ENCODE measurements around the gene HOXC10.

HOXC10 gene

GRCh38 chr12:54016478-54016964 is 31.6 kb downstream of the HOXC10 start:
- DNase-seq (ENCODE audit: low read depth in 2 of 2) = no peak

GRCh38 chr12:54017027-54017788 is 32.3 kb downstream of the HOXC10 start:
- no peak for DNase-seq (ENCODE audit: low read depth in 2 of 2)

DNA sequence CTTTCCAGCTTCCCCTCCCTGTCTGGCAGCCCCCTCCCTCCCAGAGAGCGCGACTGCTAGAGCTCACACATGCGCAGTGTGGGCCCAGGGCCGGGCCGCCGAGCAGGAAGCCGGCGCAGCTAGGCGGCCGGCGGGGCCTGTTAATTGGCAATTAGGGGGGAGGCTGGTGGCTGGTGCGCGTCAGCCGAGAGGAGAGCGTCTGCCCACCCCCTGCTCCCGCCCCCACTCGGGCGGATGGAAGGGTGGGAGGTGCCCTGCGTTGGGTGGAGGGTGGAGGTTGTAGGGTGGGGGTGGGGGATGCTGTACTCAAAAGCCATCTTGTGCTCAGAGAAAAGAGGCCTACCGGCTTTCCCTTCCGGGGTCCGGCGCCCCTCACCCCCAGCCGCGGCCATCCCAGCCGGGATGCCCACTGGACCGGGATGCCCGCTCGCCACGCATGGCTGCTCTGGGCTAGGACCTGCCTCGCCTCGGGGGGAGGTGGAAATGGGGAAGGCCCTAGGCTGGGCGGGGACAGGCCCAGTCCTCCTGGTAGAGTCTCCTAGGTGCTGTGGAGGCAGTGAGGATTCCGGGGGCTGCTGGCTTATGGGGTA is 33.0 kb downstream of the HOXC10 start:
- peak; percentile 62 to 64 for DNase-seq (ENCODE audit: low read depth in 2 of 2)

- no peak for DNase-seq (ENCODE audit: low read depth in 2 of 2)
These were observed 33.6 kb downstream of the HOXC10 start for GRCh38 chr12:54018468-54018984.

GRCh38 chr12:54019091-54019811 is 34.3 kb downstream of the HOXC10 start:
- DNase-seq (ENCODE audit: low read depth in 2 of 2) = no peak

DNA sequence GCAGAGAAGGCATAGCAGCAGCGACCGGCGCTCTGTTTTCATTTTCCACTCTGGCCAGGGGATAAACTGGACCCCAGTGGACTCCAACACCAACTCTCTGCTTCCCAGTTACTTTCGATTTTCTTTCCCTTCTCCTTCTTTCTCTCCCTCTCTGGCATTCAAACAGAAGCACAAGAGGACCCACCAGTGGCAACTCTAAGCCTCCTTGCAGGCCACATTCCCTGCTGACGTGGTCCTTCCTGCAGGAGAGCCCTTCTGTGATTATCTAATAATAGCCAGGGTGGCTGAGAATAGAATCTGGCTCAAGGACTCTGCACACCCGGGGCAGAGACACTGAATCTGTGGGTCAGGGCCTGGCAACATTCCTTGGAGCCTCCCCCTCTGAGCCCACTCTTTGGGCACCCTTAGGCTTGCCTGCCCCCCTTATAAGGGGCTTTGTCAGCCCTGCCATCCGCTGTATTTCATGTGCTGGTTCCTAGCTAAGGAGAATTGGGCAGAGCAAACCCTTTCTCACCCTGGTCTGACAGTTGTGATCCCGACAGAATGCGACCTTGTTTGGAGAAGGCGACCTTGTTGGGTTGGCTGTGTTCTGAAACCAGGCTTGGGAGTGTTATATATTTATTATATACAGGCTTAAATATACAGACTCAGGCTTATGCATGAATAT is 35.1 kb downstream of the HOXC10 start:
- no peak for DNase-seq (ENCODE audit: low read depth in 2 of 2)

DNA sequence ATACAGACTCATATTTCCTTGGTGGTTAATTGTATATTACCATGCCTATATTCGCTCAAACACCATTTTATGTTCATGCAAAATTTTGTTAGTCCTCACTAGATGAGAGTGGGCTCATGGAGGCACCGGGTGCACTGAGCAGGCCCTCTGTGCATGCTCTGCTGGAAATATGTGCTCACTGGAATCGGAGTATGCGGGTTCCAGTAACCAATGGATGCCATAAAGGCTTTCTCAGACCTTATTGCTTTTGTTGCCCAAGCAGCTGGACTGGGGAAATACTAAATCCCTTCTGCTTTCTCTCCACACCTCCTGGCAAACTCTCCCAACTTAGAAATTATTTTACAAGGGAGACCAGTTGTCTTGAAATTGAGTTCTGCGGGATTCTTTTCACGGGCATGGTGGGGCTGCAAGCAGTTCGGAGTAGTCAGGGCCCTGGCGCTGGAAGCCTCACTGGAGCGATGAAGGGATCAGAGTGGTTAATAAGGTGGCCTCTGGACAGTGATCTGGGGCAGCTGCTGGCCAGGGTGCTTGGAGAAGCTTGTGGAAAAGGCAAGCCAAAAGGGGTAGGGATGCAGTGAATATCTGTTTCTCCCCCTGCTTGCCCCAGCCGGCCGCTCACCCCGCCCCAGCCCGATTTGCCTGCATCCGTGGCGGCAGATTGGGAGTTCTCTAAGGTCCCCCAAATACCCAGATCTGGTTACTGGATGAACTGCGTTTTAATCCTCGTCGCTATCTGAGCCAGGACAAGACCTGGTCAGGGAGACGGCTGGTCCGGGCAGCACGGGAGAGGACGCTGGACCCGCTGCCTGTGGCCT is 35.9 kb downstream of the HOXC10 start:
- DNase-seq (ENCODE audit: low read depth in 2 of 2) = no peak

DNA sequence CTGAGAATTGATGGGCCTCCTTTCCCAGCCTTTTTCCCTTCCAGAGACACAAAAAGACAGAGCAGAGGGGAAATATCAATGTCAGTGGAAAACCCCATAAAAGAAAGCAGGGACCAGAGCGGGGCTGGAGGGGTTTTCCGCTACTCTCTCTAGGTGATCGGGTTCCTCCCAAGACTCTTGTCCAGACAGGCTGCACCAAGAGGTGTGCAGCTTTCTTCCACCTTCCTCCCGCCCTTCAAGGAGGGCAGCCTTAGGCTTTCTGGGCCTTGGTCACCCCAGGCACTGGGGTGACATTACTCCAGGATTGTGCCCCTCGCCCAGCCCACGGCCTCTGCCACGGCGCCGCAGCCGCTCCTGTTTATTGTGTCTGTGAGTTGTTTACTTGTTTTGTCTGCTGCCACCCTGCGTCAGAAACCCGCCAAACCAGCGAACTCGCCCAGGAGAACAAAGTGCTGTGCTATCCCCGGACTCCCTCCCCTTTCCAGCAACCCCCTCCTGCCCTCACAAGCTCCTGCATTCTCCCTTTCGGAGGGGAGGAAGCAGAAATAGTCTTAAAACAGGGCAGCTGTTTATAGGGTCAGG is 36.6 kb downstream of the HOXC10 start:
- DNase-seq (ENCODE audit: low read depth in 2 of 2) = no peak

DNA sequence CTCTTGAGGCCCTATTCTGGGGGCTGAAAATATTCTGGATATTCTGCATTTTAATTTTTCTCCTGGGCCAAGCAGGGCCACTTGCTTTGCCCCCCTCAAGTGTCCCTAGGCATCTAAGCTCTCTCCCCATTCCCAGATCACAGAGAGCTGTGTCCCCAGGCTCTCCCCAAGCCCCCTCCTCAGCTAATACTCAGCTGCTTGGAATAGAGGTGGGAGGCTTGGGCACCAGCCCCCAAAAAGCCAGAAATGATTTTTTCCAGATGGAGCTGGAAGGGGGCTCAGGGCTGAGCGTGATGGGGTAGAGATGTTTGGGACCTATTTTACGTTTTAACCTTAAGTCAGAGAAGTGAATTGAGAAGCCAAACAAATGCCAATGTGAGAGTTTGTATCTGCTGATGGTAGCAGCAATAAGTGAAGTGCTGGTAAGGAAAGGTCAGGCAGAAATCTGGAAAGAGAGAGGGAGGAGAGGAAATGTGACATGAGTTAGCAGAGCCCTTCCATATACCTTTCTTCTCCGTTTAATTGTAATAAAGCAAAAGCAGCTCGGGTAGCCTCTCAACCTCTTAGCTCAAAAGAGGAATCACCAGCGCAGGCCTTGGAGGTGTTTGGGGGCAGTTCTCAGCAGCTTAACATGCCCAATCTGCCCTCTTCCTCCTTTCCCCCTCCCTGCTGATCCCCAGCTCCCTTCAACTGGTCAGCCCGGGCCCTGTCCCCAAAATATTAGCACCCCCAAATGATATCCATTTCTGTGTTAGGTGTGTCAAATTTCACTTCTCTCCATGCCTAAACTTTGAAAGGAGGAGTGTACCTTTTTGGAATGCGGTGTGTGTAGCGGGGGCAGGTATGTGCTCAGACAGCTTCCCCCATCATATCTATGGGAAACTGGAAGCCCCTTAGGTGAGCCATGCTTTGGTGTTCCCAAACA is 38.3 kb downstream of the HOXC10 start:
- no peak for DNase-seq (ENCODE audit: low read depth in 2 of 2)

DNA sequence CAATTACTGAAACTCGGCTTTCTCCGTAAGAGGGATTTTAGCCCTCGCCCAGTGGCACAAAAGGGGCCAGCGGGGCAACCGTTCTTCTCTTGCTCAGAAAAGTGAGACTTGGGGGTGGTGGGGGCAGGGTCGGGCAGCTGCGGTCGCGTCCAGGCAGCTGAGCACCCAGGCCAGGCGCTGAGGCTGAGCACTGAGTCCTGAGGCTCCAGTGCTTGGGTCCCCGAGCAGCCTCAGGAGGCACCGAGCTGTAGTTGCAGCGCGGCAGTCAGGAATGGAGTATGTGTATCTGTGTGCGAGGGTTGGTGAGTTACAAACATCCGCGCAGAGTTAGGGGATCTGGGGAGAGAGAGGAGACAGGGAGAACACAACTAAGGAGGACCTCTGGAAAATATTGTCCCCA is 39.2 kb downstream of the HOXC10 start:
- no peak for DNase-seq (ENCODE audit: low read depth in 2 of 2)

DNA sequence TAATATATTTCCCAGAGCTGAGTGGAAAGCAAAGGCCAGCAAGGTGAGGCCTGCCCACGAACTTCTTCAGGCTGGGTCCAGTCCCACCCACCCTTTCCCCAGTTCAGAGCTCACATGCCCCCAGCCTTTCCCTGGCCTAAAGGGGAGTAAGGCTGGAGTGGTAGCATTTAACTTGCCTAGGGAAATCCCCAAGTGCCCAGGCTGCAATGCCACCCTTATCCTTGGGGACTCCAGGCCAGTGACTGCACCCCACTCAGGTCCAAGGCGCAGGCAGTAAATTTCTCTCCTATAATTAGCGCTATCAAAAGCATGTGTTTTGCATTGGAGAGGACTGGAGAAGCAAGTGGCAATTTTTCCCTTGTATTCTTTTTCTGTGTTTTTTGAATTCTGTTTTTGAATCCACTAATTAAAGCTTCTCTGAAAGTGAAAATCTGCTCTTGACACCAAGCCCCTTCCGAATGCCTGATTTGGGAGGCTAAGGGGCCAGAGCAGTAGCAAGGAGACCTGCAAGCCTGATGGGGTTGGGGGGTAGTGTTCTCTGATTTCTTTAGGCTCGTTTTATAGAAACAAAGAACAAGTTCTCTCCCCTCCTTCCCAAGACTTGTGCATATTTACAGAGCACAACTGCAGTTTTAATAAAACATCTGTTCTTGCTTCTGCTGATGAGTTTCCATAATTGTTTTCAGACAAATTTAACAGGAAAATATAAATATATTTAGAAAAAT is 39.8 kb downstream of the HOXC10 start:
- no peak for DNase-seq (ENCODE audit: low read depth in 2 of 2)

DNA sequence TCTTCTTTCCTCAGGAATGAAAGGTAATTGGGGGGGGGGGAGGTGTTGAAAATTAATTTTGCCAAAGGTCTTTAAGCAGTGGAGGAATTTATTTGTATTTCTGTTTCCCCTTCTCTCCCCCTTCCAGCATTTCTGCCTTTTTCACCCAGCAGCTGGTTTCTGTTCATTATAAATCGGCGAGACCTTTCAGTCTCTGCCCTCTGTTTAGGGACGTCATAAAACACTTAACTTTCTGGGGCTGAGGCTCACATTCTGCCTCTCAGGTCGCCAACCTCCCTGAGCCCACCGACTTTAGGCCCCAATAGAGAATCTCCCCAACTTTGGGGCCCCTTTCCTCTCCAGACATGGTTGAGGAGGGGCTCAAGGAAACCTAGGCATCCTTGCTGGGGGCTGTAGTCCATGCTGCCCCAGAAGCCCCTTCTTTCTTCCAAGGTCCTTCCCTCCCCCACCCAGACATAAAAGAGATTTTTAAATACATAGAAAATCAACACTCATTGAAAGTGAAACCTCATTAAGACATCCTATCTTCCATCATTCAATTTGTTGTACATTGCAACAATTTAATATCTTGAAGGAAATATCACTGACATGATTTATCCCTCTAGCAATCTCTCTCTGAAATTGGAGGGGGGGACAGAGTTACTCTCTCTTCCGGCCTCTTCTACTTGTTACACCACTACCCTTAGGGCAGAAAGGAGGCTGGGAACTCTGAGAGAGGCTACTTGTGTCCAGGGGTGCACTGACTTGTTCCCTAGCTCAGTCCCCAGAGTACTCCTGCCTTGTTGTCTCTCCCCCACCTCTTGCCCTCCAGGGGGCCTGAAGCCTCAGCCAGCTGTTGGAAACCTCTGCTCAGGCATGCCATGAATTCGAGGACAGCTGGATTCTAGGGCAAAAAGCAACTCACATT is 40.8 kb downstream of the HOXC10 start:
- no peak for DNase-seq (ENCODE audit: low read depth in 2 of 2)

GRCh38 chr12:54026640-54027441 is 41.9 kb downstream of the HOXC10 start:
- no peak for DNase-seq (ENCODE audit: low read depth in 2 of 2)

DNA sequence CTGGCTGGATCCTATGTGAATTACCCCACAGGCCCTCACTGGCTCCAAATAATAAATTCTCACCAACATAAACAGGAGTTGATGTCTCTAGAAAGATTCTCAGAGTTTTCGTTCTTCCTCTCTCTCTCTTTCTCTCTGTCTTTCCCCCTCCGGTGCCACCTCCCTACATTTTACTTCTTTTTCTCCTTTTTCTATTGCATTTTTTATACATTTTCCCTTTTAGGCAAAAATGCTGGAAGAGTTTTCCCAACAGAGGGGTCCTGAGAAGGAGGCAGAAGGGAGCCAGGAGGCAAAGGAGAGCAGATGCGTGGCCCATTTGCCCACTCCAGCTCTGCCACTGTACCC is 42.5 kb downstream of the HOXC10 start:
- DNase-seq (ENCODE audit: low read depth in 2 of 2) = no peak

DNA sequence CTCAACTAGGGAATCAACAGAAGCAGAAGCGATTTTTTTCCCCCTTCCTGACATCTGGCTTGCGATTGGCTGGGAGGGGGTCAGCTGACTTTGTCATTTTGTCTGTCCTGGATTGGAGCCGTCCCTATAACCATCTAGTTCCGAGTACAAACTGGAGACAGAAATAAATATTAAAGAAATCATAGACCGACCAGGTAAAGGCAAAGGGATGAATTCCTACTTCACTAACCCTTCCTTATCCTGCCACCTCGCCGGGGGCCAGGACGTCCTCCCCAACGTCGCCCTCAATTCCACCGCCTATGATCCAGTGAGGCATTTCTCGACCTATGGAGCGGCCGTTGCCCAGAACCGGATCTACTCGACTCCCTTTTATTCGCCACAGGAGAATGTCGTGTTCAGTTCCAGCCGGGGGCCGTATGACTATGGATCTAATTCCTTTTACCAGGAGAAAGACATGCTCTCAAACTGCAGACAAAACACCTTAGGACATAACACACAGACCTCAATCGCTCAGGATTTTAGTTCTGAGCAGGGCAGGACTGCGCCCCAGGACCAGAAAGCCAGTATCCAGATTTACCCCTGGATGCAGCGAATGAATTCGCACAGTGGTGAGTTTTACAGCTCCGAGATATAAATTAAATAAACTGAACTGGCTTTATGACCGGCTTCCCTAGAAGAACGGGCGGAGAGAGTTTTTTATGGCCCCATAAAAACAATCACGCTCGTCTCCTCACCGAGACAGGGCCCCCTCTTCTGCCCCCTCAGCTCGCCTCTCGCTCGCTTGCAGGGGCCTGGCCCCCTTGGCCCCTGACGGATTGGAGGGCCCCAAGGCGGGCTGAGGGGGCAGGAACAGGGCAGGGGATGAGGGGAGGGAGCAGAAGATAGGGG is 43.6 kb downstream of the HOXC10 start, which contains the start of gene HOXC6:
TSS of gene HOXC6 (plus strand) at position 127 of the 888 bp plus-strand sequence. CDS start at position 209, 82 bp downstream.
- no peak for DNase-seq (ENCODE audit: low read depth in 2 of 2)

All from stimulated activated CD8-positive, alpha-beta memory T cell treated with anti-CD3 and anti-CD28 coated beads, Interleukin-15, amount 100 ng/mL, for 48 hours (primary cell).